B cell (primary cell): Measurements from ENCODE around the gene FAM72C.
"Not testable (repeated sequence)": the region's sequence is repeated elsewhere in the genome, so short reads cannot be mapped to it uniquely, and the experiment has no call there.

ENCODE experiments used
- EZH2 ChIP-seq: IDR thresholded peaks from 2 replicates; pipeline ENCODE4 v1.6.1; 2012; ENCODE audit warnings: borderline replicate concordance, low read depth, mild to moderate bottlenecking, moderate library complexity, low read length; ENCODE audit not compliant: insufficient read depth, poor library complexity, severe bottlenecking
- TF ChIP-seq, protein P1 (sequence below): fragments of 200-600 bp; IDR thresholded peaks from one replicate; pipeline ENCODE4 v1.8.0; 2022; ENCODE audit warnings: antibody characterized with exemption, mild to moderate bottlenecking

DNA sequence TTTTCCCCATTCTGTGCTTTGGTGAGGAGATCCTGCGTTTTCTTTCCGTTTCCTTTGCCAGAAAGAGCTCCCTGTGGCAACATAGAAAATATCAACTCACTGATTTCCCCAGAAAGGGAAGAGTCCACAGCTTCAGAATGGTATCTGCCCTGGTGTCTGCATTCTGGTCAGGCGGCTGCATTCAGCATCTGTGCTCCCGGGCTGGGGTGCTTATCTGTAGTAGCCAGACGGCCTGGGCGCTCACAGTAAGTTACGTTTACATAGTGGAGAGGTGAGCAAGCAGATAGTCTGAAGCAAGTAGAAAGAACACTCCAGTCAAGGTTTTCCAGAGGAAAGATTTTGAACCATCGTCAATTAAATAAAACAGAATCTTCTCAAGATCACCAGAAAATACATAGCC is 29.3 kb upstream of the FAM72C start:
- TF ChIP-seq, protein P1, sequence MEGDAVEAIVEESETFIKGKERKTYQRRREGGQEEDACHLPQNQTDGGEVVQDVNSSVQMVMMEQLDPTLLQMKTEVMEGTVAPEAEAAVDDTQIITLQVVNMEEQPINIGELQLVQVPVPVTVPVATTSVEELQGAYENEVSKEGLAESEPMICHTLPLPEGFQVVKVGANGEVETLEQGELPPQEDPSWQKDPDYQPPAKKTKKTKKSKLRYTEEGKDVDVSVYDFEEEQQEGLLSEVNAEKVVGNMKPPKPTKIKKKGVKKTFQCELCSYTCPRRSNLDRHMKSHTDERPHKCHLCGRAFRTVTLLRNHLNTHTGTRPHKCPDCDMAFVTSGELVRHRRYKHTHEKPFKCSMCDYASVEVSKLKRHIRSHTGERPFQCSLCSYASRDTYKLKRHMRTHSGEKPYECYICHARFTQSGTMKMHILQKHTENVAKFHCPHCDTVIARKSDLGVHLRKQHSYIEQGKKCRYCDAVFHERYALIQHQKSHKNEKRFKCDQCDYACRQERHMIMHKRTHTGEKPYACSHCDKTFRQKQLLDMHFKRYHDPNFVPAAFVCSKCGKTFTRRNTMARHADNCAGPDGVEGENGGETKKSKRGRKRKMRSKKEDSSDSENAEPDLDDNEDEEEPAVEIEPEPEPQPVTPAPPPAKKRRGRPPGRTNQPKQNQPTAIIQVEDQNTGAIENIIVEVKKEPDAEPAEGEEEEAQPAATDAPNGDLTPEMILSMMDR = not testable (repeated sequence)
- not testable (repeated sequence) for TF ChIP-seq EZH2
